Kidney (tissue), 14 donors: ENCODE results near the gene DDX24. TPM values are rescaled to one million over a fixed set of nuclear protein-coding genes. Genes with fewer than 3 reads are reported as not detected.

Source experiments
- DNase-seq, 5 donors: peaks; one replicate each; pipeline ENCODE4 v3.0.0-alpha.2; 2013 to 2020
- FAIRE-seq: peaks from 2 replicates; lab custom pipeline; 2012; peaks lifted over from hg19 to GRCh38; lab: Jason Lieb, UNC
- H3K27ac ChIP-seq, 2 donors: one replicate each; pipeline ENCODE4 v1.7.0; 2013; ENCODE audit warnings: low read depth in 2 of 2, low read length in 2 of 2, inconsistent platforms in 1 of 2
- H3K27me3 ChIP-seq: one replicate; pipeline ENCODE4 v1.7.1; 2013; ENCODE audit warnings: low read length, inconsistent platforms; ENCODE audit not compliant: control insufficient read depth, insufficient read depth
- H3K36me3 ChIP-seq, 3 donors: one replicate each; pipeline versions ENCODE4 v1.7.0 to v1.7.1; 2013; ENCODE audit warnings: low read length in 3 of 3, control low read depth in 1 of 3, inconsistent platforms in 1 of 3; ENCODE audit not compliant: insufficient read depth in 3 of 3, control insufficient read depth in 2 of 3
- H3K4me1 ChIP-seq, 3 donors: one replicate each; pipeline versions ENCODE4 v1.7.0 to v1.7.1; 2013; ENCODE audit warnings: low read length in 3 of 3, inconsistent platforms in 1 of 3, low read depth in 1 of 3; ENCODE audit not compliant: control insufficient read depth in 2 of 3, insufficient read depth in 2 of 3
- H3K4me3 ChIP-seq, 3 donors: one replicate each; pipeline versions ENCODE4 v1.7.0 to v1.8.1; 2013; ENCODE audit warnings: low read length in 3 of 3, control low read depth in 1 of 3, inconsistent platforms in 1 of 3
- H3K9ac ChIP-seq, 3 donors: one replicate each; pipeline versions ENCODE4 v1.7.0 to v1.7.1; 2013; ENCODE audit warnings: low read length in 3 of 3, control low read depth in 1 of 3, inconsistent platforms in 1 of 3
- H3K9me3 ChIP-seq, 3 donors: one replicate each; pipeline versions ENCODE4 v1.7.0 to v1.7.1; 2013; ENCODE audit warnings: low read length in 3 of 3, control low read depth in 1 of 3, inconsistent platforms in 1 of 3; ENCODE audit not compliant: control insufficient read depth in 2 of 3, insufficient read depth in 1 of 3
- CTCF ChIP-seq: IDR thresholded peaks from 3 replicates; pipeline ENCODE4 v1.5.1; 2012; ENCODE audit warnings: mild to moderate bottlenecking, moderate library complexity, borderline replicate concordance; ENCODE audit not compliant: insufficient read depth; ENCODE audit errors: extremely low read depth
- intact Hi-C: fragments of 100-400 bp; cut with DNase I; formaldehyde crosslinking; loops from one replicate; pipeline ENCODE4 v1.11.1; 2022
- polyA plus RNA-seq: library from polyadenylated mRNA; stranded (reverse); fragments of 350-450 nt; fragmentation: Illumina TruSeq; extraction: RNeasy Lipid Tissue Mini Kit (QIAGEN cat#74804); gene quantifications from one replicate; pipeline ENCODE4 v1.2.3, GENCODE V29; 2014; ENCODE audit warnings: low read depth, low replicate concordance; ENCODE audit not compliant: insufficient read depth
- total RNA-seq: library from RNA; stranded (reverse); fragmentation: NEBNext Ultra II Directional; extraction: Animal tissue kit (Norgen Biotek cat#: 25700); gene quantifications from one replicate; pipeline ENCODE4 v1.2.1, GENCODE V29; 2021
- donor health status: control.
- donor health status: control.
- donor health status: control.
- donor health status: control.
- donor health status: control.
- donor health status: DM: yes; HTN: yes; CAD: no.
- donor health status: Normal renal cell carcinoma (clear cell type).

DDX24 gene
- total and polyA plus RNA-seq, 2 donors from 2014 or later = 139 to 193 TPM

GRCh38 chr14:94009767-94010166 is 71.2 kb downstream of the DDX24 start:
- Histone ChIP-seq H3K36me3 (no peaks in the 10 kb centered on the region), H3K9ac (no peak overlapping the region), H3K9me3 (no peaks in the 10 kb centered on the region), H3K27ac (no peak overlapping the region), H3K4me1 (no peaks in the 10 kb centered on the region), H3K27me3 (no peaks in the 10 kb centered on the region), H3K4me3 (no peak overlapping the region)
- no peak for FAIRE-seq
- DNase-seq = peak in 2 of 5 donors; percentile 19 to 50
- intact Hi-C loops = no loop called here
- no peak for TF ChIP-seq CTCF

DNA sequence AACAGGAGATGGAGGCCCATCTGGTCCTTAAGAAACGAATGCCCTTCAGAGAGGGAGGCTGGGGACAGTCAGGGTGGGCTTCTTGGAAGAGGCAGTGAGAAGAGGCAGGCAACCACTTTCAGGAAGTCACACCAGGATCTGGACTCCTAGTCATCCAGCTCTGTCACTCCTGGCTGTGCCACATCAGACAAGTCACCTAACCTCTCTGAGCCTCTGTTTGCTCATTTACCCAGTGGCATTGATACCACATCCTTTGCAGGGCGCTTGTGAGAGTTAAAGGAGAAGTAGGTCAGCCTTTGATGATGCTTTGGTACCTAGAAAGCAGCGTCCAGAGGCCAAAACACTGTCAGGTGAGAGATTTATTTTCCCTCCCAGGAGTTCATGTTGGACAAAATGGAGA is 72.8 kb downstream of the DDX24 start:
- FAIRE-seq = no peak
- Histone ChIP-seq H3K27me3 (no peaks in the 10 kb centered on the region), H3K4me3 (no peak overlapping the region), H3K4me1 (peaks cover 0 to 4% (median 3%) of the 10 kb centered on the region in 3 donors), H3K36me3 (no peaks in the 10 kb centered on the region), H3K9ac (no peak overlapping the region), H3K27ac (no peak overlapping the region), H3K9me3 (no peaks in the 10 kb centered on the region)
- TF ChIP-seq CTCF = no peak
- no peak for DNase-seq
- intact Hi-C loops = no loop called here

DNA sequence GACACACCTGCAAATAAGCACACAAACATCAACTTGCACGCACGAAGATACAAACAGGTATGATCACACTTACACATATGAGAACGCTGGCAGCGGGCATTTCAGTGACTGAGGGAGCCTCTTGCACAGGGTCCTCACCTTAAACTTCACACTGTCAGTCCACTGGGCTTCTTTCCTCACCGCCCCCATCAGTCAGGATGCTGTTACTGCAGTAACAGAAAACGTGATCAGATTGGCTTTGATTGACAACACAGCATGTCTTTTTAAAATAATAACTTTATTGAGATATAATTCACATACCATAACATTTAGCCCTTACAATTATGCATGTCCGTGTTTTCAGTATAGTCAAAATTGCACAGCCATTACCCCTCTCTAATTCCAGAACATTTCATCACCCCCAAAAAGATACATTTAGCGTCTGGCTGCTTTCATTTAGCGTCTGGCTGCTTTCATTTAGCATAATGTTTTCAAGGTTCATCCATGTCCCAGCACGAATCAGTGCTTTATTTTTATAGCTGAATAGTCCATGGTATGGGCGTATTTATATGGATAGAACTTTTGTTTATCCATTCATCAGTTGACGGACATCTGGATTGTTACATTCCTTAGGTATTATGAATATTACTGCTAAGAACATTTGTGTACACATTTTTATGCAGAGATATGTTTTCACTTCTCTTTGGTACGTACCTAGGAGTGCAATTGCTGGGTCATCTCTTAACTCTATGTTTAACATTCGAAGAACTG is 75.5 kb downstream of the DDX24 start:
- DNase-seq = no peak
- H3K9me3 ChIP-seq = no peaks in the 10 kb centered on the region
- no peak for TF ChIP-seq CTCF
- intact Hi-C loops = no loop called here
- H3K27ac ChIP-seq = no peak overlapping the region
- H3K9ac ChIP-seq = no peak overlapping the region
- no peak overlapping the region for H3K4me3 ChIP-seq
- H3K4me1 ChIP-seq = peaks cover 0 to 4% (median 3%) of the 10 kb centered on the region in 3 donors
- H3K27me3 ChIP-seq = peaks cover 3% of the 10 kb centered on the region
- FAIRE-seq = no peak
- H3K36me3 ChIP-seq = no peaks in the 10 kb centered on the region
